A549 (cell line): ENCODE results near the gene CX3CL1. TPM values are rescaled to one million over a fixed set of nuclear protein-coding genes. Genes with fewer than 3 reads are reported as not detected.
A peak's percentile ranks its signal among the peaks of the same experiment; 100 is the strongest.
"Not testable (repeated sequence)": the region's sequence is repeated elsewhere in the genome, so short reads cannot be mapped to it uniquely, and the experiment has no call there.

Source experiments
- ATAC-seq, 2 experiments: fragments of 200-7000 bp in 1 of 2; fragments of >200 bp in 1 of 2; cut with Nextera tagmentation in 1 of 2; cut with Tn5 transposase in 1 of 2; 3 replicates each; pipeline versions ENCODE4 v1.8.0 to v1.9.1; 2018 to 2020; ENCODE audit warnings: mild to moderate bottlenecking in 1 of 2, moderate library complexity in 1 of 2
- CTCF ChIA-PET: fragments of 300-600 bp; sonication (Branson Sonifier 250); formaldehyde crosslinking; extraction: SDS; loops from one replicate; lab custom pipeline; 2021; ENCODE audit warnings: antibody characterized with exemption, inconsistent platforms; lab: Yijun Ruan, JAX
- POLR2A ChIA-PET: fragments of 350-600 bp; formaldehyde crosslinking; extraction: SDS; loops from one replicate; lab custom pipeline; 2021; ENCODE audit warnings: antibody characterized with exemption, inconsistent platforms; lab: Yijun Ruan, JAX
- DNase-seq, 2 experiments: peaks; one replicate each; pipeline versions ENCODE4 v3.0.0 to v3.0.0-alpha.2; 2011 to 2016; ENCODE audit warnings: low read depth in 1 of 2, low spot score in 1 of 2
- FAIRE-seq: peaks from 2 replicates; lab custom pipeline; 2011; peaks lifted over from hg19 to GRCh38; lab: Jason Lieb, UNC
- H3K27ac ChIP-seq, 2 experiments: fragments of >200 bp; sonication (Bioruptor Twin); formaldehyde crosslinking; 3 replicates each; pipeline ENCODE4 v1.5.1; 2016 to 2017
- H3K4me1 ChIP-seq: fragments of >200 bp; sonication (Bioruptor Twin); formaldehyde crosslinking; 3 replicates; pipeline ENCODE4 v1.6.1; 2016
- H3K4me2 ChIP-seq: fragments of >200 bp; sonication (Bioruptor Twin); formaldehyde crosslinking; 3 replicates; pipeline ENCODE4 v1.6.1; 2016
- H3K4me3 ChIP-seq: fragments of >200 bp; sonication (Bioruptor Twin); formaldehyde crosslinking; 3 replicates; pipeline ENCODE4 v1.5.1; 2016
- H3K9me3 ChIP-seq: fragments of >200 bp; sonication (Bioruptor Twin); formaldehyde crosslinking; 3 replicates; pipeline ENCODE4 v1.6.1; 2016
- BHLHE40 ChIP-seq: IDR thresholded peaks from 2 replicates; pipeline ENCODE4 v1.6.1; 2012; ENCODE audit warnings: low read depth, low read length, inconsistent platforms
- CBX2 ChIP-seq: fragments of 200-600 bp; sonication (generic); IDR thresholded peaks from 2 replicates; pipeline ENCODE4 v1.6.1; 2016; ENCODE audit warnings: low read depth, mild to moderate bottlenecking, borderline replicate concordance
- CHD2 ChIP-seq: fragments of 150-350 bp; IDR thresholded peaks from 2 replicates; pipeline ENCODE4 v1.6.1; 2014; ENCODE audit warnings: low read length; ENCODE audit not compliant: partially characterized antibody
- CHD4 ChIP-seq: fragments of 200-600 bp; sonication (generic); IDR thresholded peaks from 2 replicates; pipeline ENCODE4 v1.6.1; 2016; ENCODE audit warnings: antibody characterized with exemption, mild to moderate bottlenecking, borderline replicate concordance
- EHF ChIP-seq: fragments of 250-450 bp; sonication (Bioruptor Pico); IDR thresholded peaks from 2 replicates; pipeline ENCODE4 v1.5.0; 2020; ENCODE audit warnings: mild to moderate bottlenecking
- ELK1 ChIP-seq: fragments of 150-350 bp; IDR thresholded peaks from 2 replicates; pipeline ENCODE4 v1.6.1; 2014; ENCODE audit warnings: low read depth, mild to moderate bottlenecking, low read length
- HOXB13 ChIP-seq: fragments of 250-450 bp; sonication (Bioruptor Pico); IDR thresholded peaks from 2 replicates; pipeline ENCODE4 v1.5.0; 2020; ENCODE audit warnings: low read depth, mild to moderate bottlenecking, moderate library complexity
- JUNB ChIP-seq: fragments of >200 bp; sonication (Bioruptor Twin); formaldehyde crosslinking; IDR thresholded peaks from 2 replicates; pipeline ENCODE4 v1.6.1; 2016
- KDM5A ChIP-seq: fragments of 200-600 bp; sonication (generic); IDR thresholded peaks from 2 replicates; pipeline ENCODE4 v1.6.1; 2016; ENCODE audit warnings: antibody characterized with exemption, mild to moderate bottlenecking
- MYC ChIP-seq: IDR thresholded peaks from 2 replicates; pipeline ENCODE4 v1.6.1; 2012; ENCODE audit warnings: mild to moderate bottlenecking, inconsistent platforms, low read length, improper control_type of control experiment, borderline replicate concordance
- NR3C1 ChIP-seq: fragments of >200 bp; sonication (Bioruptor Twin); formaldehyde crosslinking; IDR thresholded peaks from 3 replicates; pipeline ENCODE4 v1.6.1; 2017
- RAD21 ChIP-seq, 2 experiments: fragments of >200 bp in 1 of 2; sonication (Bioruptor Twin) in 1 of 2; formaldehyde crosslinking in 1 of 2; IDR thresholded peaks in 1 of 2; conservative IDR thresholded peaks in 1 of 2; 2 replicates in 1 of 2; 3 replicates in 1 of 2; pipeline ENCODE4 v1.6.1; 2012 to 2018; ENCODE audit warnings: inconsistent platforms in 1 of 2
- RARB ChIP-seq: fragments of 250-450 bp; sonication (Bioruptor Pico); IDR thresholded peaks from 2 replicates; pipeline ENCODE4 v1.8.0; 2021; ENCODE audit warnings: mild to moderate bottlenecking, moderate library complexity
- SMC3 ChIP-seq: fragments of >200 bp; sonication (Bioruptor Twin); formaldehyde crosslinking; IDR thresholded peaks from 3 replicates; pipeline ENCODE4 v1.6.1; 2018; ENCODE audit warnings: inconsistent platforms
- WGBS: methylation state at CpG from one replicate; pipeline ENCODE4 v1.1.6; 2017; ENCODE audit errors: missing lambda C conversion rate; 5-methylcytosine and 5-hydroxymethylcytosine counted together
- polyA plus RNA-seq, 4 experiments: library from polyadenylated mRNA; depleted of rRNA in 3 of 4; stranded (reverse); fragments of >200 nt; fragmentation: RNase III in 1 of 4; extraction: RNeasy Plus Mini Kit Qiagen cat#74134 plus additional on column Dnase treatment in 1 of 4; gene quantifications; 2 replicates in 3 of 4; 3 replicates in 1 of 4; pipeline ENCODE4 v1.2.3, GENCODE V29; 2011 to 2017
- TF ChIP-seq, protein P1 (sequence below): fragments of >200 bp; sonication (Bioruptor Twin); formaldehyde crosslinking; IDR thresholded peaks from 2 replicates; pipeline ENCODE4 v1.6.1; 2016

The CX3CL1 gene
- polyA plus RNA-seq, 2 of the 4 experiments (the other 2 are of a cell fraction) = 0.08 to 0.10 TPM

DNA sequence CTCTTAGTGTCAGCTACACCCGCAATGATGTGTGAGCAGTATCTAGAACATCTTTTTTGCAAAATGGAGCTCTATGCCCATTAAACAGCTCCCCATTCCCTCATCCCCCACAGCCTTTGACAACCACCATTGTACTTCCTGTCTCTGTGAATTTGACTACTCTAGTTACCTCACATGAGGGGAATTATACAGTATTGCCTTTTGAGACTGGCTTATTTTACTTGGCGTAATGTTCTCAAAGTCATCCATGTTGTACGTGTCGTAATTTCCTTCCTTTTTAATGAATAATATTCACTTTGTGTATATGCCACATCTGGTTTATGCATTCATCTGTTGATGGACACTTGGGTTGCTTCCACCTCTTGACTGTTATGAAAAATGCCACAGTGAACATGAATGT, 36.9 kb upstream of the CX3CL1 start:
- DNase-seq = no peak
- CTCF ChIA-PET = interaction anchor here (1.2 to 3.1 kb wide), 3 partner anchors 8 to 83 kb away, joined by 3 to 18 read pairs (median 6); no protein-coding TSS in a partner anchor
- no peak for TF ChIP-seq RAD21 (conservative IDR thresholded peaks at IDR 0.05 in 1 of 2, IDR thresholded peaks at IDR 0.05 in 1 of 2)
- TF ChIP-seq CBX2 = no peak
- TF ChIP-seq ELK1 = no peak
- peak; percentile 39 for FAIRE-seq
- POLR2A ChIA-PET = no interaction called here
- no peak overlapping the region for H3K27ac ChIP-seq
- H3K4me3 ChIP-seq = no peak overlapping the region
- ATAC-seq = no peak
- no peak overlapping the region for H3K4me2 ChIP-seq
- H3K4me1 ChIP-seq = peaks cover 8% of the 10 kb centered on the region; the same call in 2 of the 3 replicates
- peaks cover 21% of the 10 kb centered on the region; the same call in 2 of the 3 replicates for H3K9me3 ChIP-seq
- WGBS = 91% methylated on average over 4 of the region's 4 CpGs

GRCh38 chr16:57341062-57341440, 31.2 kb upstream of the CX3CL1 start:
- no peak for DNase-seq
- no peak for ATAC-seq
- WGBS = 79% methylated on average over 6 of the region's 6 CpGs
- ChIA-PET CTCF (interaction anchor here (2.6 kb wide), 1 partner anchor 77 kb away, joined by 9 read pairs; no protein-coding TSS in a partner anchor), POLR2A (no interaction called here)
- Histone ChIP-seq H3K4me2 (peak overlapping the region; percentile 49; the same call in 2 of the 3 replicates), H3K27ac (peak overlapping the region; percentile 31 to 40; a peak in 2 of 6 replicates), H3K4me3 (no peak overlapping the region), H3K9me3 (peaks cover 18% of the 10 kb centered on the region; the same call in 2 of the 3 replicates), H3K4me1 (peaks cover 22% of the 10 kb centered on the region)
- FAIRE-seq = no peak
- TF ChIP-seq CHD2 (no peak), HOXB13 (CRISPR knock-in tag) (no peak), BHLHE40 (no peak), MYC (no peak), SMC3 (no peak), RARB (CRISPR knock-in tag) (no peak)

- ATAC-seq (no peak), FAIRE-seq (no peak), DNase-seq (peak in 1 of 2 experiments; percentile 58)
- no peak for TF ChIP-seq JUNB
- TF ChIP-seq HOXB13 (CRISPR knock-in tag) = no peak
- no peak for TF ChIP-seq CHD2
- no peak for TF ChIP-seq KDM5A
- TF ChIP-seq NR3C1 = no peak
- TF ChIP-seq CHD4 = no peak
- no peak for TF ChIP-seq EHF (CRISPR knock-in tag)
- TF ChIP-seq, protein P1, sequence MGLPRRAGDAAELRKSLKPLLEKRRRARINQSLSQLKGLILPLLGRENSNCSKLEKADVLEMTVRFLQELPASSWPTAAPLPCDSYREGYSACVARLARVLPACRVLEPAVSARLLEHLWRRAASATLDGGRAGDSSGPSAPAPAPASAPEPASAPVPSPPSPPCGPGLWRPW = no peak
- POLR2A ChIA-PET = no interaction called here
- WGBS = 71% methylated on average over 8 of the region's 8 CpGs
- H3K27ac ChIP-seq = peak overlapping the region; percentile 31 to 40; a peak in 2 of 6 replicates
- H3K4me1 ChIP-seq = peaks cover 22% of the 10 kb centered on the region
- H3K9me3 ChIP-seq = peaks cover 17% of the 10 kb centered on the region; the same call in 2 of the 3 replicates
- no peak overlapping the region for H3K4me3 ChIP-seq
- peak overlapping the region; percentile 49; the same call in 2 of the 3 replicates for H3K4me2 ChIP-seq
- CTCF ChIA-PET = interaction anchor here (1.1 to 2.6 kb wide), 3 partner anchors 7 to 76 kb away, joined by 3 to 9 read pairs (median 6); no protein-coding TSS in a partner anchor
Observed at GRCh38 chr16:57341441-57342303, 30.6 kb upstream of the CX3CL1 start.

DNA sequence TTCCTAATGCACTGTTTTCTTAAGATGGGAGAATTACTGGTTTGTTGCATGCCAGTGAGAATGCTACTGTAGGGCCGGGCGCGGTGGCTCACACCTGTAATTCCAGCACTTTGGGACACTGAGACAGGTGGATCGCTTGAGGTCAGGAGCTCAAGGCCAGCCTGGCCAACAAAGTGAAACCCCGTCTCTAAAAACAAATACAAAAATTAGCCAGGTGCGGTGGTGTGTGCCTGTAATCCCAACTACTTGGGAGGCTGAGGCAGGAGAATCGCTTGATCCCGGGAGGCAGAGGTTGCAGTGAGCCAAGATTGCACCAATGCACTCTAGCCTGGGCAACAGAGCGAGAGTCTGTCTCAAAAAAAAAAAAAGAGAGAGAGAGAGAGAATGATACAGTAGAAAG, 29.7 kb upstream of the CX3CL1 start:
- POLR2A ChIA-PET, ATAC-seq, H3K4me3 ChIP-seq, FAIRE-seq, H3K4me2 ChIP-seq, H3K27ac ChIP-seq, DNase-seq: not testable (repeated sequence)
- CTCF ChIA-PET = interaction anchor here (0.6 to 2.6 kb wide), 5 partner anchors 8 to 1797 kb away, joined by 3 to 9 read pairs (median 3); no protein-coding TSS in a partner anchor
- 83% methylated on average over 9 of the region's 9 CpGs for WGBS
- H3K9me3 ChIP-seq = peaks cover 14% of the 10 kb centered on the region; the same call in 1 of the 3 replicates
- peaks cover 22% of the 10 kb centered on the region for H3K4me1 ChIP-seq
